Activated naive CD4-positive, alpha-beta T cell (primary cell): ENCODE data around the gene CDS2.

Experiments used
- DNase-seq, 4 experiments: peaks; one replicate each; lab custom pipeline; 2025; lab: John Stamatoyannopoulos, UW

The CDS2 gene

DNA sequence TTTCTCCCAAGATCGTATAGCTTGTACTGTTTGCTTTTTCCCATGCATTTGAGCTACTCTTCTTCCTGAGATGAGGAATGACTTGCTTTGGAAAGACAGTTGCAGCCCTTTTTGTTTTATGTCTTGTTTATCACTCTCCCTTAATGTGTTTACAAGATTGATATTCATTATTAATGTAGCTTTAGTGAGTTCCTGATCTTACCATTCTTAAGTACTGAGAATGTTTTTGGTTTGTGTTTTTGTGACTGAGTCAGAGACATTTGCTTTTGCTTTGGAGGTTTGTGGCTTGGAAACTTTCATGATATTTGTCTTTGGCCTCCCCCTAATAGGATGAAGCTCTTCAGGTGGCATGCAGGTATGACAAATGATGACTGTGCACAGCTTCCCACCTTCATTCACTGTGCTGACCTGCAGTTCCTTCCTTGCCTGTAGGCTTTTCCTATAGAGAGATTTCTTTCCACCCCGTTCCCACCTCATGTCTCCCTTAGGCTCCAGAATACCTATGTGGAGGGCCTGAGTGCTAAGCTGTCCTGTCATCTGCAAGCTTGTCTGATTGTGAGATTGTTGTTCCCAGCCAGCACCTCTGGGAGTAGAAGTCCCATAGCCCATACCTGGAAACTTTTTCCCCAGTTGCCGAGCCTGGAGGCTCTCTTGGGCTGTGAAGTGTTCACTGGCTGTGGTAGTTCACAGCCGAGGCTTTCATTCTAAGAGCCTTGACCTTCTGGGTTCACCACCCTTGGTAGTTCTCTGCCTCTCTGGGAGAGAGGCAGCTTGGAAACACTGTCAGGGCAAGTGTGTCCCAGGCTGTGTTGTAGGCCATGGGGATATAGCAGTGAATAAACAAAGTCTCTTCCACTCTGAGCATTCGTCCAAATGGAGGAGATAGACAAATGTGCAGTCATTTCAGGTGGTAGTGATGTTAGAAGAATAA is 27.1 kb downstream of the CDS2 start:
- no peak for DNase-seq

DNA sequence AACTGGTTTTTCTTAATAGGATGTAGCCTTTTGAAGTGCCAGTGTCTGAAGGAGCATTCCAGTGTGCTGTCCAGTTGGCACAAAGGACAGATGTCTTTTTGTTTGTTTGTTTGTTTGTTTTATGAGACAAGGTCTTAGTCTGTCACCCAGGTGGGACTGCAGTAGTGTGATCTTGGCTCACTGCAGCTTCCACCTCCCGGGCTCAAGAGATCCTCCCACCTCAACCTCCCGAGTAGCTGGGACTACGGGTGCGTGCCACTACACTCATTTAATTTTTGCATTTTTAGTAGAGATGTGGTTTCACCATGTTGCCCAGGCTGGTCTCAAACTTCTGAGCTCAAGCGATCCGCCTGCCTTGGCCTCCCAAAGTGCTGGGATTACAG is 27.7 kb downstream of the CDS2 start:
- DNase-seq = no peak

DNA sequence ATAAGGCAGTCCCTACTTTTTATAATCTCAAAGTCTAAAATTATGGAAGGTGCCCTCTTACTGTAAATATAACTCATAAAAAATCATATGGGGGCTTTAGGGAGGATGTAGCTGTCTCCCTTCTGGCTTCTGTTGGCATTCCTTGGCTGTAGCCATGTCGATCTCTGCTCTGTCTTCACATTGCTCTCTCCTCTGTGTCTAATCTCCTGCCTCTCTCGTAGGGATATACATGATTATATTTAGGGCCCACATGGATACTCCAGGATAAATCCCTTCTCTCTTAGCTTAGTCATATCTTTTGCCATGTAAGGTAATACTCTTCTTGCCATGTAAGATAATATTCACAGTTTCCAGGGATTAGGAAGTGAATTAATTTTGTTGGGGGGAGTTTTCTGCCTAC is 28.6 kb downstream of the CDS2 start:
- DNase-seq = no peak

DNA sequence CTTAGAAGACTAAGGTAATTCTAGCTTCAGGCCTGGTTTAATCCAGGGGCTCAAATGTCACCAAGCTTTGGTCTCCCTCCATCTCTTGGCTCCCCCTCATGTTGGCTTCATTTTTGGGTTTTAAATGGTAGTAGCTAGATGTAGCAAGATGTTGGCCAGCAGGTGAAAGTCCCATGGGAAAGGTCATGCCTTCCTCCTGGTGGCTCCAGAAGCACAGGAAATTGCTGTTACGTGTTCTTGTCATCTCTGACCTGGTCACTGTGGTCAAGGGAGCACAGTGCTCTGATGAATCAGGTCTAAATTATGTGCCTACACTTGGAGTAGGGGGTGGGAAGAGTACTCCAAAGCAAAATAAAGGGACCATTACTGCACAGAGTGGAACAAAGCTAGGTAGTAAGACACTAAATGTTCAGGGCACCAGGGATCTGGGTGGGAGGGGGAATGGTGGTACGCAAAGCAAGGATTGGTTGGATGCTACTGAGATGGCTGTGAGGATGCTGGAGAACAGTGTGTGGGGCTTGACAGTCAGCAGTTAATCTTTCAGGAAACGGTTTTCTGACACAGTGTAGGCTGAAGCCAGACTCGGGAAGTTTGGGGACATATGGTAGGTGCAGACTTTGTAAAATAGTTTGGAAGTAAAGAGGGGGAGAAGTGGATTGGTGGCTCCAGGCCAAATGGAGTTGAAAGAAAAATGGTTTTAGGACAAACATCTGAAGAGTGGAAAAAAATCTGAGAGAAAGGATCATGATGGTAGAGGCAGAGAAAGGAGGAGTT is 30.1 kb downstream of the CDS2 start:
- no peak for DNase-seq

DNA sequence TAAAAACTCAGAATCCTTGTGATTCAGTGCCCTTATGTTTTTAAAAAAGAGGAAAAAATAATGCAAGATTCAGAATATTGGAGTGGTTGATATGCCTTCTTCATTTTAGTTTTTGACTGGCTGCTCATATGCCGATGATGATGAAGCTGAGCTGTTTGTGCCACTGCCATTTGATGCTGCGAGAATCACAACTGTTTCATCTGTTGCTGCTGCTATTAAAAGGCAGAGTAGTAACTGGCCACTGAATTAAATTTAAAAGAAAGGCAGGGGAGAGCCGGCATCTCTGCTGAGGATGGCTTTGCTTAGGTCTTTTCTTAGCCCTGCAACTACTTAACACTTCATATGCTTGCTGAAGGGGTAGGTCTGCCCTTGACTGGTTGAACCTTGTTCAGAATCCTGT is 33.1 kb downstream of the CDS2 start:
- no peak for DNase-seq

DNA sequence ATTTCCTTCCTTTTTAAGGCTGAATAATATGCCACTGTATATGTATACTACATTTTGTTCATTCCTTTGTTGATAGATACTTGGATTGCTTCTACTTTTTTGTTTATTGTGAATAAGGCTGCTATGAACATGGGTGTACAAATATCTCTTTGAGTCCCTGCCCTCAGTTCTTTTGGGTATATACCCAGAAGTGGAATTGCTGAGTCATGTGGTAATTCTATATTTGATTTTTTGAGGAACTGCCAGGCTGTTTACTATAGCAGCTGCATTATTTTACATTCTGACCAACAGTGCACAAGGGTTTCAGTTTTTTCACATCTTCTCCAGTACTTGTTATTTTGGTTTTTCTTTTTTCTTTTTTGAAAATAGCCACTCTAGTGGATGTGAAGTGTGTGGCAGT is 34.1 kb downstream of the CDS2 start:
- no peak for DNase-seq

DNA sequence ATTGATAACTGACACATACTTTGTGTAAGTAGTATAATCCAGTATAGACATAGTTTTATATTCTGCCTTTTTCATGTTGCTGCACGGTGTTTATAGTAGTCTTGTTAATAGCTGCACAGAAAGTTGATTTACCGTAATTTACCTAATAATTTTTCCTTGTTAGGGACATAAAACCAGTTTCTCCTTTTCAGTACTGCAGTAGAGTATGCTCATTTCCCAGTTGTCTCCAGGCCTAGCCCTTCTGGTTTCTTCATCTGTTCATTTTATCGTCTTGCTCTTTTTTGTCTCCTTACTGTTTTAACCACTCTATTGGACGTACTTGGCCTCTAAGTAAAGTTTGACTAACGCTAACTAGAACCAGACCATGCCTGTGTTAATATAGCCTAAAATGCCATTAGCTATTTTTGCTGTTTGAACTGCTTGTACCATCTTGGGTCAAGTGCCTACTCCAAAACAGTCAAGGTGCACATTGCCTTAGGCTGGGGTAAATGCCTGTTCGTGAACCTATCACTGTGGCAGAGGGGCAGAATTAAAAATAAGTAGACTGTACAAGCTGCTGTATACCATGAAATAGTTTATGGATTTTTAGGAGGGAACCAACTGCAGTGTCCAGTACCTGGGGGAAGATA is 34.8 kb downstream of the CDS2 start:
- no peak for DNase-seq

DNA sequence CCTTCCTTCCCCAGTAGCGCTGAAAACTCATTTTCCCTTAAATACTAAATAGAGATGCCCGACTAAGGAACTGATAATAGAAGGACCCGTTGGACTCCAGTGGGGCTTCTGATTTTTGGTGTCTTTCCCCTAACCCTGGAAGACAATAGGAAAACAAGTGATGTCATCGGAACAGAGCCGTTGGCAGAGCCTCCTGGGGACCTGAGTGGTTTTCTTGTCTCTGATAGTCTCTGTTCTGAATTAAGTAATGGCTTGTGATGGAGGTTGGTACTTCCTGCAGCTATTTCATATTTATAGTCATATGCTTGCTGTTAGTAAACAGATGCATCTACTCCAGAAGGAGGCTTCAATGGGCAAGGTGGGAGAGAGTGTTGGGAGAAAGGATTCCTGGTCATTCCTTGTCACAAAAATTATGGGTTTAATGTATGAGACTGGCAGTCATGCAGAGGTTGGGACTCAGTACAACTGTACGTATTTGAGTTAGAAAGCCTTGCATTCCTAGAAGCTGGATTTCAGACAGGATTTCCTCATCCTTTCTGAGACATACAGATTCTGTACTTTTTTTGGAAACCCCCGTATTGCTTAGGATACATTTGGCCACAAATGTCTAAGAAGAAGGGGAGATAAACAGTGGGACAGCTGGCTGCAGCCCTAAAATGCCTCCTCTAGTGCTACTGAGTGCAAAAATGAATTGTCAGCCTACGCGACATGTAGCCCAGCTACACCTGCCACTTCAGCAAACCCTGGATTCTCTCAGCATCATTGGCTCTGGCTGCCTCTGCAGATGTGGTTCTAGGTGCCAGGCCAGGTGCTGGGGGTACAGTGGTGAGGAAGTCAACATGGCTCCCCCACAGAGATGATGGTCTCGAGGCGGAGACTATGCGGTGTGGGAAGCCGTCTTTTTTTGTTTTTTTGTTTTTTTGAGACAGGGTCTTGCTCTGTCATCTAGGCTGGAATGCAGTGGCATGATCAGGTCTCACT is 38.1 kb downstream of the CDS2 start:
- DNase-seq = no peak

DNA sequence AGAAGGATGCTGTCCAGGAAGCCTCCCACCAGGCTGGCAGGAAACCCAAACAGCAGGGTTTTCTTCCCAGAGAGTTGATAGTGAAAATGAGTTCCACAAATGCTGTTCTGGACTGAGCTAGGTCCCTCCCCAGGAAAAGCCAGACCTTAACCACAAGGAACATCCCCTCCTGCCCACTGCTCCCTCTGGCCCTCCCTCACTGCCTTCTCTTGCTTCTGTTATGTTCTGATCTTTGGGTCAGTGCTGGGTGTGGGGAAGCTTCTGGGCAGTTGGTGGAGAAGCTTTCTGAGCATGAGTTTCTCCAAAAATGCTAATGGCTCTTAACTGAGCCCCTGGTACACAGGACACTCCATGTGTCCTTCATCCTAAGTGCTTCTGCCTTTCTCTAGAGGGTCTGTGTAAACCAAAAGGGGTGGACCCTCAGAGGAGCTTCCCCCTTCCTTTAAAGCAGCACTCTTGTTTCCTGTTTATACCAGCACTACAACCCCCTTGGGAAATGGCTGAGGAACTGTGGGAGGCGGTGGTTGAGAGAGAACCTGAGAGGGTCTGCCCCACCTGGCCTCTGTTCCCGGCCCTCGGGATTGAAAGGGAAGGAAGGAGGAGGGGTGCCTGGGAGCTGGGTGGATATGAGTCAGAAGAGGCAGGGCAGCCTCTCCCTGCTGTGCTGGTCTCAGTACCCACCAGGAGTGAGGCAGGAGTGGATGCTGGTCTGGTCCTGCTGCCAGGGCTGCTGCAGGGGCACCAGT is 42.0 kb downstream of the CDS2 start:
- DNase-seq = no peak

DNA sequence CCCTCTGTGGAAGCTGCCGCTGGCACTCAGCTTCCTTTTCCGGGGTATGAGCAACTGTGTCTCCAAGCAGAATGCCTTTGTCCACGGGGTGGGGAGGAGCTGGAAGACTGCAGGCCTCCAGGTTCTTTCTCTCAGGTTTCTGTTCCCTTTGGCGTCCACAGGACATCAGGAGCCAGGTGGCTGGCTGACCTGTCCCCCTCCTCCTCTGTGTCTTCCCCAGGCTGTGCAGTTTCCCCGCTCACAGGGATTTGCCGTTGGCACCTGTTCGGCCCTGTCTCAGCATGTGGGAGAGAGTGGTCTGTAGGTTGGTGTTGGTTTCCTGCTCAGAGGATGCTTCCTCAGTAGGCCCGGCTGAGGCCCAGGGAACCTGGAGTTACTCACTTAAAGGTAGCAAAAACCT is 43.5 kb downstream of the CDS2 start:
- DNase-seq = no peak

DNA sequence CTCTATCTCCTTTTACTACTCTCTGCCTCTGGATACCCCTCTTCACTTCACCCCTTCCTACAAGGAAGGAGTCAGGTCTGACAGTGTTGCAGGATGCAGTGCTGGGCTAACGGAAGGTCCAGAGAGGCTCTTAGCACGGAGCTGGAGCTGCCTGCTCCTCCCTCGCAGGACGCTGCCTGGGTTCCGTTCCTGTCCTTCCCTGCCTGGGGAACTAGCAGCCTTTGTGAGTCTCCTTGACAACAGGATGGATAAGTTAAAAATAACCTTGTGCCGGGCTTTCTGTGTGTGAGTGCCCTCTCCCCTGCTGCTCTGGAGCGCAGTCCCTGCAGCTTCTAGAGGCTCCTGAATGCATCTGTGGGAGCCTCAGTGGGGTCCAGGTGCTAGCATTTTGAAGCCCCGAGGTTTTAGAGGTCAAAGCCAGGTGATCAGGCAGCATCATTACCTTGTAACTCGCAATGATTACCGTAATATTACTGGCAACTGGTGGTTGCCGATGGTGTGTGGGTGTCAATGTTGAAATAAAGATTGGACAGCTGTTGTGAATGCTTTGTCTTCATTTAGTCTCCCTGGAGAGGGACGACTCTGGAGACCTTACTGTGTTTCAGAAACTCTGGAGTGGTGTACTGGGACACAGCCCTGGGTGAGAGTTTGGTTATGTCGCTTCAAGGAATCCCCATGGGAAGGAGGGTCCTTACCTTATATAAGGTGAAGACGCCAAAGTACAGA is 44.4 kb downstream of the CDS2 start:
- no peak for DNase-seq

DNA sequence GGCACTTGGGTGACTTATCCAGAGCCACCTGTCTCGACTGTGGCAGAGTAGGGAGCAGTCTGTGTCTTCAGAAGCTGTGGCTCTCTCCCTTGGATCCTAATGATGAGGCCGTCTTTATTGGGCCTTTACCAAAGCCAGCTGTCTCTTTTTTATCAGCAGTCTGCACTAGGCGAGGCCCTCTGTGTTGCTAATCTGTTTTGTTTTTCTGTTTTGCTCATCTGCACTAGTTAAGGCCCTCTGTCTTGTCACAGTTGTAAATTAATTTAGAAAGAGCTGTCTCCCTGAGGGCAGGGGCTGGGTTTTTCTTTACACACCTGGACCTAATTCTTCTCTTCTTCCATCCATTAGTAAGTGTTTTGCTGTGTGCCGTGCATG is 45.0 kb downstream of the CDS2 start:
- no peak for DNase-seq

DNA sequence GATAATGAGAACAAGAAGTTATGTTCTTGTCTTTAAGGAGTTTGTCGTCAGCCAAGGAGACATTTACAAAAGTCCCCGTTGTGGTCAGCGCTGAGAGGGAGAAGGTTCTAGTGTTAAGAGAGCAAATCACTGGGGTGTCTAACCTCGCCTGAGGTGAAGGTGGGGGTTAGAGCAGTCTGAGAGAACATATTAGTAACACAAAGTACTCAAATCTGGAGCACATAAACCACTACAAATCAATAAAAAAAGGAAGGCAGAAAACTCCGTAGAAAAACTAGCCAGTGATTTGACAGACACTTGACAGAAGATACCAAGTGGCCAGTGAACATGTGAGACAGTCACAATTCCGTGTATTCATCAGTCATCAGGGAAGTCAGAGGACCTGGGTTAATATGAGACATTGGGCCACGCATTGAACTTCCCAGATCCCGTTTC is 45.4 kb downstream of the CDS2 start:
- DNase-seq = no peak

DNA sequence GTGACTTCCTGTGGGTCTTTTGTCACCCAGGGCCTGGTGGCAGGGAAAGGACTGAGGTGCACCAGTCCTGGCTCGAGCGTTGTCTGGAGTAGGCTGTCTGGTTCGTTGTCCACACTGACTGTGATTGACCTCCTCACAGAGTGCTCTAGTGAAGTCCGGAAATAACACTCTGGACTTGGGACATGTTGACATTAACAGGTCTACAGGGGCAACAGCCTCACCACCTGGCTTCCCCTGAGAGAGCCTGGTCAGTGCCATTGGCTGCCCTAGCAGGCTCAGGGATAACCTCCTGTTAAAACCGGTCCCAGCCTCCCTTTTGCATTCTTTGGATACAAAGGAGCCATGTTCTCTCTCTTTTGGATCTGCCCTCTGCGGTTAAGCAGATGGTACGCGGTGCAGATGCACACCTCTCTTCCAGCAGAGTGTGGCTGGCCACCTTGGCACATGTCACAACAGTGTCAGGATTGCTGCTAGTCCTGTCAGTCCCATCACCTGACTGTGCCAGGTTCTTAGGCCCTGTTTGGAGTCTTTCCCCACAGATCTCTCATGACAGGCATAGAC is 46.2 kb downstream of the CDS2 start:
- no peak for DNase-seq

DNA sequence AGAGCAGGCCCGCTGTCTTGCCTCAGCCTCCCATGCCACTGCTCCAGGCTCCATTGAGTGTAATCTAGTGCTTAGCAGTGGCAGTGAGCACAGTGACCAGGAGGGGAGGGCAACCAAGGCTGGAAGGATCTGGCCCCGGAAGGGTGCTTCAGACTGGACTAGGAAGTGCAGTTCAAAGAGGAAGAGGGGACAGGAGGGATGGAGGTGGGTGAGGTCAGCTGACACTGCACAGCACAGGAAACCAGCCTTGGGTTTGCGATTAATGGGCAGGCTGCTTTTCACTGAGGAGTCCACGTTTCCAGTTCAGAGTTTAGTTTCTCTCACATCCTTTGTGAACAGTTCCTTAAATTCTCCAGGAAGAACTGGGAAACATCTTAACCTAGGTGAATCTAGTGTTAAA is 46.9 kb downstream of the CDS2 start:
- no peak for DNase-seq

DNA sequence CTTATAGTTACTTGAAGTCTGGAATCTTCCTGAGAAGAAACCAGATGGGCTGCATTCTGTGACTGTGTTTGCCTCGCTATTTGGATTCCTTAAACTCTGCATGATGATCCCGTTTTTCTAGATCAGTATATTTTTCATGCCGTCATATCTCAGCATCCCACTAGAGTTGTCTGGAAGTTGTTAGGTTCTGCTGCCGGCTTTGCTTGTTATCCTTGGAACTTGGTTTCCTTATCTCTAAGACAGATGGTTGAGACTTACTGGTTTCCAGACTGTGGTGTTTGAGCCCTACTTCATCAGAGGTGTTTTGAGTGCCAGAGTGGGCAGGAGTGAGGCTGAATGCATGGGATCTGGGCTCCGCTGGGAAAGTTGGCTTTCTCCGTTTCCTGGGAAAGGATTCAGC is 50.3 kb downstream of the CDS2 start:
- DNase-seq = no peak

DNA sequence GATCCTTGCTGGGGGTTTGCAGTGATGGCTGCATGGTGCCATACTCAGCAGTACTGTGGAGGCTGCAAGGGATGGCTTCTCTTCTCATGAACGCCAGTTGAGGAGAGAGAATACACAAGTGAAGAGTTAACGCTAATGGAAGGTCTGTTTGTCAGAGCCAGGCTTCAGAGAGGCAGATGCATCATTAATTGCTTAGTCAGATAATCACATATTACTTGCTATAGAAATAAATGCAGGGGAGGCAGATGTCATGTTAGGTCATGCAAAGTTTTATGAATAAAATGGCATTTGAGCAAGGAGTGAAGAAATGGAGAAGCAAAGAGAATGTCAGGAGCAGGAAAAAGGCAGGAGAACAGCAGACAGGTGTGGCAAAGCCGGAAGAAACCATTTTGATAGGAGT is 51.2 kb downstream of the CDS2 start:
- no peak for DNase-seq

DNA sequence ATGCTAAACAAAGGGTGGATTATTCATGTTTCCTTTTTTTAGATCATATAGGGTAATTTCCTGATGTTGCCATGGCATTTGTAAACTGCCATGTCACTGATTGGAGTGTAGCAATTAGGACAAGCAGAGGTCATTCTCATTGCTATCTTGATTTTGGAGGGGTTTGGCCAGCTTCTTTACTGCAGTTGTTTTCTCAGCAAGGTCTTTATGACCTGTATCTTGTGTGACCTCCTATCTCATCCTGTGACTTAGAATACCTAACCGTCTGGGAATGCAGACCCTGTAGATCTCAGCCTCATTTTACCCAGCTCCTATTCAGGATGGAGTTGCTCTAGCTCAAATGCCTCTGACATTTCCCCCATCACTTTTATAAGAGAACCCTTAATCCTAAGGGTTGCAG is 53.6 kb downstream of the CDS2 start:
- DNase-seq = no peak

DNA sequence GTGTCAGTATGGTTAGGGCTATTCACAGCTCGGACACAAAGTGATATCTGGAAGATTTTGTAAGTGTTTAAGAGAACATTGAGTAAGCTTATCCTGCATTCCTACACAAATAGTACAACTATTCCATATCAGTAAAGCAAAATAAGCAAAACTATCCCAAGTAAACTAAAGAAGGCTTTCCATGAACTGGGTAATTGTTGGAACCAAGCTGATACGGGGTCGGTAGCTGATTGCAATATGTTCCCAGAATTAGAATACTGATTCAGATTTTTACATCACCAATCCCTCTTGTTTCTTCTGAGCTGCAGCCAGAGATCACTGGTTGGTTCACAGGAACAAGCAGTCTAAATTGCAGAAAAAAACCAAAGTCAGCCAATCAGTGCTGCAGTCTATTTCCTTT is 54.1 kb downstream of the CDS2 start:
- DNase-seq = no peak

DNA sequence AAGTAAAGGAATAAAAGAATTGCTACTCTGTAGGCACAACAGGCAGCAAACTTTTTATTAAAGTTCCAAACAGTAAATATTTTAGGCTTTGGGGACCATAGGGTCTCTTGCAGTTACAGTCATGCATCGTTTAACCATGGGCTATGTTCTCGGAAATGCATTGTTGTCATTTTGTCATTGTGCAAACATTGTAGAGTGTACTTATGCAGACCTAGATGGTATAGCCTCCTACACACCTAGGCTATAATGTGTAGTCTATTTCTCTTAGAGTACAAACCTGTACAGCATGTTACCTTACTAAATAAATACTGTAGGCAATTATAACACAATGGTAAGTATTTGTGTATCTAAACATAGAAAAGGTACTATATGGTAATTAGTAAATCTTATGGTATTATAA is 54.7 kb downstream of the CDS2 start:
- no peak for DNase-seq
